Putamen (tissue), 1 donor: ENCODE measurements around the gene PLAAT3.
"Not testable (repeated sequence)": the region's sequence is repeated elsewhere in the genome, so short reads cannot be mapped to it uniquely, and the experiment has no call there.

Experiments
- DNase-seq: peaks from one replicate; pipeline ENCODE4 v3.0.0-alpha.2; 2016; ENCODE audit warnings: low spot score

Gene PLAAT3

GRCh38 chr11:63537293-63538101 is 76.7 kb downstream of the PLAAT3 start:
- DNase-seq: peak; percentile 67

GRCh38 chr11:63536669-63537292 is 77.5 kb downstream of the PLAAT3 start, which contains the start of gene PLAAT4:
PLAAT4 (plus strand) TSS chr11:63536808; CDS start chr11:63536869, 61 bp downstream.
- DNase-seq: peak; percentile 63

- no peak for DNase-seq
These were observed 78.5 kb downstream of the PLAAT3 start for GRCh38 chr11:63535734-63536133.

DNA sequence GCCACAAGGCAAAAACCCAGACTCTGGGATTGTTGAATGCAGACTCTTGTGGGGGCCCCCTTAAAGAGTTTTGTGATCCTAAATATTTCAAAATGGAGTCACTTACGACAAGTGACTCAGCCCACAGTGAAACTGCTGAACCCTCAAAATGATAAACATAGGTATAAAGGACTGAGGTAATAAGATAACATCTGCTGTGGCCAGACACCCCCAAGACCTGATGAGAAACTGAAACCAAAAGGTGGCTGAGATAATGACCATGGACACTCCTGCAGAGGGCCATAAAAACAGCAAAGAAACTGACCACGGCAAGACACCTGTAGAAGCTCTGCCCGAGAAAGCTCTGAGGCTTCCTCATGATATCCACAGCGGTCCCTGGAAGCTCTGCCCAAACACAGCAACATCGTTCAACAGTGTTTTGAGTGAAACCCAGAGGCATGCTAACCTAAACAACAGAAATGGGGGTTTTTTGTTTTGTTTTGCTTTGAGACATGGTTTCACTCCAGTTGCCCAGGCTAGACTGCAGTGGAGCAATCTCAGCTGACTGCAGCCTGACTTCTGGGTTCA is 79.3 kb downstream of the PLAAT3 start:
- DNase-seq: no peak

DNA sequence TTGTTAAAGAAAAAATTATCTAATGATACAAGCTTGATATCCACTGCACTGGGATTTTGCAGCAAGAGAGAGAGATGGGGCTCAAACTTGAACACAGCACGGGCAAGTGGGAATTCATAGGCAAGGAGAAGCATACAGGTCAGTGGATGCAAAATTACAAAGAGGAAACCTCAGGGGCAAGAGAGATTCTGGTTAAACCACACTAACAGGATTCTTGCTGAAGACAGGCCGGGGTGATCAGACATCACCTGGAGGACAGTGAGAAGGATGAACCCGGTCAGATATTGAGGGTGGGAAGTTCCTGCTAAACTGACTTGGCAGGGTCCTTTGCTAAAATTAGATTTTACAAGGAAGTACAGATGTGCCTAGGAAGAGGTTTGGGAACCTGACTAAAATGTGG is 80.2 kb downstream of the PLAAT3 start:
- no peak for DNase-seq

GRCh38 chr11:63532799-63533475 is 81.3 kb downstream of the PLAAT3 start:
- no peak for DNase-seq

DNA sequence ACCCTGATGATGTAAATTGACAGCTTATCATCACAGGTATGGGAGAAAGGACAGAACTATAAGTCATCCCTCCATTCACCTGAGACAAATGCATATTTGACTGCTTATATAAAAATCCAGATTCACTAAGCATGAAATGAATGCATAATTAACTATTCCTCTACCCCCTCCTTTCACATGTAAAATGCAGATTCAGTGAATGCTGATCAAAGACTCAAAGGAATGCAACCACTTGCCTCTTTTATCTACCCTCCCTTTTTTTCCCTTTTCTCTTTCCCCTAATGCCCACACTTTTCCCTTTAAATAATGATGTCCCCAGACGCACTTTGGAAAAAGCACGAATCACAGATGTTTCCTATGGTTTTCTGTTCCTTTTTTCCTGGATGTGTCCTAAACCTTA is 82.1 kb downstream of the PLAAT3 start:
- no peak for DNase-seq

GRCh38 chr11:63531074-63531792 is 83.0 kb downstream of the PLAAT3 start:
- not testable (repeated sequence) for DNase-seq

GRCh38 chr11:63530021-63530420 is 84.2 kb downstream of the PLAAT3 start:
- peak; percentile 78 for DNase-seq

GRCh38 chr11:63529373-63529772 is 84.9 kb downstream of the PLAAT3 start:
- DNase-seq: not testable (repeated sequence)

DNA sequence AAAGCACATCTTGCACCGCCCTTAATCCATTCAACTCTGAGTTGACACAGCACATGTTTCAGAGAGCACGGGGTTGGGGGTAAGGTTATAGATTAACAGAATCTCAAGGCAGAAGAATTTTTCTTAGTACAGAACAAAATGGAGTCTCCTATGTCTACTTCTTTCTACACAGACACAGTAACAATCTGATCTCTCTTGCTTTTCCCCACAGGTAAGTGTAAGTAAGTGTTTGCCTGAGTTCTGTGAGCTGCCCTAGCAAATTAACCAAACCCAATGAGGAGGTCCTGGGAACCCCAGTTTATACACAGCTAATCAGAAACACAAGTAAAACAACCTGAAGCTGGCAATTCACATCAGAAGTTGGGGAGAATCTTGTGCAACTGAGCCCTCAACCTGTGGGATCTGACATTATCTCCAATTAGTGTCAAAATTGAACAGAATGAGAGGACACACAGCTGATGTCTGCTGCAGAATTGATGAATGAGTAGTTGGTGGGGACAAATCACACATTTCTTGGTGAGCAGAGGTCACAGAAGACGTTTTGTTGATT is 85.4 kb downstream of the PLAAT3 start:
- DNase-seq: not testable (repeated sequence)

DNA sequence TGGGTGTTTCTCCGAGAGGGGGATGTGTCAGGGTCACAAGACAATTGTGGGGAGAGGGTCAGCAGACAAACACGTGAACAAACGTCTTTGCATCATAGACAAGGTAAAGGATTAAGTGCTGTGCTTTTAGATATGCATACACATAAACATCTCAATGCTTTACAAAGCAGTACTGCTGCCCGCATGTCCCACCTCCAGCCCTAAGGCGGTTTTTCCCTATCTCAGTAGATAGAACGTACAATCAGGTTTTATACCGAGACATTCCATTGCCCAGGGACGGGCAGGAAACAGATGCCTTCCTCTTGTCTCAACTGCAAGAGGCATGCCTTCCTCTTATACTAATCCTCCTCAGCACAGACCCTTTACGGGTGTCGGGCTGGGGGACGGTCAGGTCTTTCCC is 86.1 kb downstream of the PLAAT3 start:
- not testable (repeated sequence) for DNase-seq

GRCh38 chr11:63527667-63528066 is 86.6 kb downstream of the PLAAT3 start:
- DNase-seq: no peak
